HepG2 (cell line): ENCODE results near the gene ASTN2.

Source experiments
- ETV5 ChIP-seq: IDR thresholded peaks from 2 replicates; pipeline ENCODE4 v1.6.1; 2018; ENCODE audit warnings: missing biosample characterization, missing genetic modification reagents, inconsistent platforms, borderline replicate concordance
- ETV6 ChIP-seq: sonication (generic); formaldehyde crosslinking; conservative IDR thresholded peaks from 2 replicates; pipeline ENCODE4 v1.4.0; 2020; ENCODE audit warnings: missing genetic modification reagents
- FOSL1 ChIP-seq: sonication (generic); formaldehyde crosslinking; IDR thresholded peaks from 2 replicates; pipeline ENCODE4 v1.9.0; 2021; ENCODE audit warnings: missing genetic modification reagents, borderline replicate concordance
- FOXM1 ChIP-seq: sonication (generic); formaldehyde crosslinking; IDR thresholded peaks from 2 replicates; pipeline ENCODE4 v1.5.0; 2020; ENCODE audit warnings: missing genetic modification reagents
- GTF2F1 ChIP-seq: fragments of 150-350 bp; IDR thresholded peaks from 2 replicates; pipeline ENCODE4 v1.6.1; 2014; ENCODE audit warnings: low read length
- POLR2A ChIP-seq, 2 experiments: IDR thresholded peaks; 2 replicates each; pipeline ENCODE4 v1.6.1; 2011; ENCODE audit warnings: low read depth in 2 of 2, low read length in 2 of 2, mild to moderate bottlenecking in 1 of 2, moderate library complexity in 1 of 2; ENCODE audit not compliant: insufficient read depth in 1 of 2
- REST ChIP-seq, 2 experiments: IDR thresholded peaks; 2 replicates each; pipeline ENCODE4 v1.6.1; 2011 to 2012; ENCODE audit warnings: low read length in 2 of 2, borderline replicate concordance in 1 of 2, low read depth in 1 of 2, mild to moderate bottlenecking in 1 of 2, moderate library complexity in 1 of 2
- STAT6 ChIP-seq: sonication (generic); formaldehyde crosslinking; IDR thresholded peaks from 2 replicates; pipeline ENCODE4 v1.4.0; 2020; ENCODE audit warnings: missing genetic modification reagents, mild to moderate bottlenecking, borderline replicate concordance
- TOPORS ChIP-seq: sonication (generic); formaldehyde crosslinking; IDR thresholded peaks from 2 replicates; pipeline ENCODE4 v1.8.0; 2023; ENCODE audit warnings: mild to moderate bottlenecking, missing genetic modification reagents
- ZNF530 ChIP-seq: sonication (generic); formaldehyde crosslinking; IDR thresholded peaks from 2 replicates; pipeline ENCODE4 v1.5.0; 2020; ENCODE audit warnings: low read depth, mild to moderate bottlenecking, missing genetic modification reagents
- ZNF839 ChIP-seq: sonication (generic); formaldehyde crosslinking; IDR thresholded peaks from 2 replicates; pipeline ENCODE4 v1.4.0; 2020; ENCODE audit warnings: missing genetic modification reagents, mild to moderate bottlenecking, borderline replicate concordance
- TF ChIP-seq, protein P1 (sequence below): sonication (generic); formaldehyde crosslinking; IDR thresholded peaks from 2 replicates; pipeline ENCODE4 v1.5.0; 2020; ENCODE audit warnings: mild to moderate bottlenecking, missing genetic modification reagents, moderate library complexity
- TF ChIP-seq, protein P2 (sequence below): sonication (generic); formaldehyde crosslinking; IDR thresholded peaks from 2 replicates; pipeline ENCODE4 v1.4.0; 2020; ENCODE audit warnings: missing genetic modification reagents, borderline replicate concordance

- TF ChIP-seq ETV6 (CRISPR knock-in tag), result no peak
- TF ChIP-seq ZNF530 (CRISPR knock-in tag), result no peak
- no peak for TF ChIP-seq GTF2F1
- TF ChIP-seq STAT6 (CRISPR knock-in tag), result no peak
- no peak for TF ChIP-seq POLR2A (IDR thresholded peaks at IDR 0.05; ENCODE audit: insufficient read depth in 1 of 2, low read depth in 2 of 2, low read length in 2 of 2)
- TF ChIP-seq, protein P1, sequence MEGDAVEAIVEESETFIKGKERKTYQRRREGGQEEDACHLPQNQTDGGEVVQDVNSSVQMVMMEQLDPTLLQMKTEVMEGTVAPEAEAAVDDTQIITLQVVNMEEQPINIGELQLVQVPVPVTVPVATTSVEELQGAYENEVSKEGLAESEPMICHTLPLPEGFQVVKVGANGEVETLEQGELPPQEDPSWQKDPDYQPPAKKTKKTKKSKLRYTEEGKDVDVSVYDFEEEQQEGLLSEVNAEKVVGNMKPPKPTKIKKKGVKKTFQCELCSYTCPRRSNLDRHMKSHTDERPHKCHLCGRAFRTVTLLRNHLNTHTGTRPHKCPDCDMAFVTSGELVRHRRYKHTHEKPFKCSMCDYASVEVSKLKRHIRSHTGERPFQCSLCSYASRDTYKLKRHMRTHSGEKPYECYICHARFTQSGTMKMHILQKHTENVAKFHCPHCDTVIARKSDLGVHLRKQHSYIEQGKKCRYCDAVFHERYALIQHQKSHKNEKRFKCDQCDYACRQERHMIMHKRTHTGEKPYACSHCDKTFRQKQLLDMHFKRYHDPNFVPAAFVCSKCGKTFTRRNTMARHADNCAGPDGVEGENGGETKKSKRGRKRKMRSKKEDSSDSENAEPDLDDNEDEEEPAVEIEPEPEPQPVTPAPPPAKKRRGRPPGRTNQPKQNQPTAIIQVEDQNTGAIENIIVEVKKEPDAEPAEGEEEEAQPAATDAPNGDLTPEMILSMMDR (CRISPR knock-in tag), result no peak
- TF ChIP-seq ETV5, result no peak
- no peak for TF ChIP-seq TOPORS (CRISPR knock-in tag)
- no peak for TF ChIP-seq FOXM1
- no peak for TF ChIP-seq FOSL1
- no peak for TF ChIP-seq REST (IDR thresholded peaks at IDR 0.05; ENCODE audit: borderline replicate concordance in 1 of 2, low read depth in 1 of 2, low read length in 2 of 2)
- no peak for TF ChIP-seq ZNF839 (CRISPR knock-in tag)
- TF ChIP-seq, protein P2, sequence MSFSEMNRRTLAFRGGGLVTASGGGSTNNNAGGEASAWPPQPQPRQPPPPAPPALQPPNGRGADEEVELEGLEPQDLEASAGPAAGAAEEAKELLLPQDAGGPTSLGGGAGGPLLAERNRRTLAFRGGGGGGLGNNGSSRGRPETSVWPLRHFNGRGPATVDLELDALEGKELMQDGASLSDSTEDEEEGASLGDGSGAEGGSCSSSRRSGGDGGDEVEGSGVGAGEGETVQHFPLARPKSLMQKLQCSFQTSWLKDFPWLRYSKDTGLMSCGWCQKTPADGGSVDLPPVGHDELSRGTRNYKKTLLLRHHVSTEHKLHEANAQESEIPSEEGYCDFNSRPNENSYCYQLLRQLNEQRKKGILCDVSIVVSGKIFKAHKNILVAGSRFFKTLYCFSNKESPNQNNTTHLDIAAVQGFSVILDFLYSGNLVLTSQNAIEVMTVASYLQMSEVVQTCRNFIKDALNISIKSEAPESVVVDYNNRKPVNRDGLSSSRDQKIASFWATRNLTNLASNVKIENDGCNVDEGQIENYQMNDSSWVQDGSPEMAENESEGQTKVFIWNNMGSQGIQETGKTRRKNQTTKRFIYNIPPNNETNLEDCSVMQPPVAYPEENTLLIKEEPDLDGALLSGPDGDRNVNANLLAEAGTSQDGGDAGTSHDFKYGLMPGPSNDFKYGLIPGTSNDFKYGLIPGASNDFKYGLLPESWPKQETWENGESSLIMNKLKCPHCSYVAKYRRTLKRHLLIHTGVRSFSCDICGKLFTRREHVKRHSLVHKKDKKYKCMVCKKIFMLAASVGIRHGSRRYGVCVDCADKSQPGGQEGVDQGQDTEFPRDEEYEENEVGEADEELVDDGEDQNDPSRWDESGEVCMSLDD (CRISPR knock-in tag), result no peak
These were observed 871.0 kb downstream of the ASTN2 start for GRCh38 chr9:116543731-116544400.
